WTC11 (cell line): ENCODE results near the gene MMP24OS. TPM values are rescaled to one million over a fixed set of nuclear protein-coding genes. Genes with fewer than 3 reads are reported as not detected.

Source experiments
- ATAC-seq: fragments of 200-7000 bp; cut with Tn5 transposase; 2 replicates; pipeline ENCODE4 v1.10.0; 2021; ENCODE audit warnings: mild to moderate bottlenecking, moderate library complexity
- CTCF ChIA-PET: fragments of 300-600 bp; sonication (Branson Sonifier 250); formaldehyde crosslinking; loops from one replicate; lab custom pipeline; 2021; ENCODE audit warnings: antibody characterized with exemption; lab: Charles Lee
- POLR2A ChIA-PET: fragments of 350-600 bp; sonication (Branson Sonifier 250); formaldehyde crosslinking; loops from one replicate; lab custom pipeline; 2021; ENCODE audit warnings: antibody characterized with exemption; lab: Charles Lee
- DNase-seq: peaks from one replicate; pipeline ENCODE4 v3.0.0; 2021; ENCODE audit warnings: low spot score
- H3K27ac Mint-ChIP-seq: 2 replicates; pipeline ENCODE4 v1.8.0; 2021; ENCODE audit warnings: mixed read lengths
- H3K27me3 Mint-ChIP-seq: 2 replicates; pipeline ENCODE4 v1.8.0; 2021; ENCODE audit warnings: low read depth, mild to moderate bottlenecking, moderate library complexity, mixed read lengths
- H3K36me3 Mint-ChIP-seq: 2 replicates; pipeline ENCODE4 v1.8.0; 2021; ENCODE audit warnings: mixed read lengths
- H3K4me1 Mint-ChIP-seq: 2 replicates; pipeline ENCODE4 v1.8.0; 2022; ENCODE audit warnings: mixed read lengths
- H3K4me3 Mint-ChIP-seq: 2 replicates; pipeline ENCODE4 v1.8.0; 2021; ENCODE audit warnings: mild to moderate bottlenecking, moderate library complexity, mixed read lengths
- H3K9me3 Mint-ChIP-seq: 2 replicates; pipeline ENCODE4 v1.8.0; 2021; ENCODE audit warnings: mixed read lengths
- ARID4B ChIP-seq: sonication (generic); formaldehyde crosslinking; IDR thresholded peaks from 2 replicates; pipeline ENCODE4 v1.8.0; 2023; ENCODE audit warnings: missing genetic modification reagents, mild to moderate bottlenecking, borderline replicate concordance
- ATF2 ChIP-seq: sonication (generic); formaldehyde crosslinking; IDR thresholded peaks from 2 replicates; pipeline ENCODE4 v1.8.1; 2022; ENCODE audit warnings: low read depth, missing genetic modification reagents, borderline replicate concordance
- HMGXB4 ChIP-seq: sonication (generic); formaldehyde crosslinking; IDR thresholded peaks from 2 replicates; pipeline ENCODE4 v1.8.1; 2023; ENCODE audit warnings: mild to moderate bottlenecking, moderate library complexity, missing genetic modification reagents
- IRF2 ChIP-seq: sonication (generic); formaldehyde crosslinking; IDR thresholded peaks from 2 replicates; pipeline ENCODE4 v1.8.0; 2022; ENCODE audit warnings: low read depth, missing genetic modification reagents, borderline replicate concordance
- MYBL2 ChIP-seq: sonication (generic); formaldehyde crosslinking; IDR thresholded peaks from 2 replicates; pipeline ENCODE4 v1.8.1; 2023; ENCODE audit warnings: mild to moderate bottlenecking, moderate library complexity, missing genetic modification reagents
- NFATC4 ChIP-seq: fragments of 250-450 bp; sonication (Bioruptor Pico); IDR thresholded peaks from 2 replicates; pipeline ENCODE4 v1.9.0; 2021; ENCODE audit warnings: mild to moderate bottlenecking
- OVOL2 ChIP-seq: fragments of 250-450 bp; sonication (Bioruptor Pico); IDR thresholded peaks from 2 replicates; pipeline ENCODE4 v1.9.0; 2021; ENCODE audit warnings: mild to moderate bottlenecking, borderline replicate concordance
- PREB ChIP-seq: sonication (generic); formaldehyde crosslinking; IDR thresholded peaks from 2 replicates; pipeline ENCODE4 v1.8.1; 2022; ENCODE audit warnings: mild to moderate bottlenecking, missing genetic modification reagents, moderate library complexity, borderline replicate concordance
- SMAD3 ChIP-seq: sonication (generic); formaldehyde crosslinking; IDR thresholded peaks from 2 replicates; pipeline ENCODE4 v1.8.0; 2022; ENCODE audit warnings: missing genetic modification reagents, mild to moderate bottlenecking, borderline replicate concordance
- ZNF121 ChIP-seq: sonication (generic); formaldehyde crosslinking; IDR thresholded peaks from 2 replicates; pipeline ENCODE4 v1.8.0; 2023; ENCODE audit warnings: missing genetic modification reagents
- ZNF219 ChIP-seq: sonication (generic); formaldehyde crosslinking; IDR thresholded peaks from 2 replicates; pipeline ENCODE4 v1.8.0; 2023; ENCODE audit warnings: missing genetic modification reagents, mild to moderate bottlenecking, borderline replicate concordance
- ZNF423 ChIP-seq: fragments of 250-450 bp; sonication (Bioruptor Pico); IDR thresholded peaks from 2 replicates; pipeline ENCODE4 v2.1.2; 2022; ENCODE audit warnings: mild to moderate bottlenecking, moderate library complexity
- total RNA-seq: library from RNA; stranded (reverse); gene quantifications from 3 replicates; pipeline ENCODE4 v1.2.3, GENCODE V29; 2021
- TF ChIP-seq, protein P1 (sequence below): sonication (generic); formaldehyde crosslinking; IDR thresholded peaks from 2 replicates; pipeline ENCODE4 v1.8.1; 2023; ENCODE audit warnings: mild to moderate bottlenecking, missing genetic modification reagents, borderline replicate concordance

Gene MMP24OS
- total RNA-seq, 1 experiment from 2014 or later = 50.6 TPM

GRCh38 chr20:35285806-35286076 is 7.8 kb upstream of the MMP24OS start (continued):
- no peak for TF ChIP-seq ARID4B (CRISPR knock-in tag)
- no peak for TF ChIP-seq ATF2
- TF ChIP-seq, protein P1, sequence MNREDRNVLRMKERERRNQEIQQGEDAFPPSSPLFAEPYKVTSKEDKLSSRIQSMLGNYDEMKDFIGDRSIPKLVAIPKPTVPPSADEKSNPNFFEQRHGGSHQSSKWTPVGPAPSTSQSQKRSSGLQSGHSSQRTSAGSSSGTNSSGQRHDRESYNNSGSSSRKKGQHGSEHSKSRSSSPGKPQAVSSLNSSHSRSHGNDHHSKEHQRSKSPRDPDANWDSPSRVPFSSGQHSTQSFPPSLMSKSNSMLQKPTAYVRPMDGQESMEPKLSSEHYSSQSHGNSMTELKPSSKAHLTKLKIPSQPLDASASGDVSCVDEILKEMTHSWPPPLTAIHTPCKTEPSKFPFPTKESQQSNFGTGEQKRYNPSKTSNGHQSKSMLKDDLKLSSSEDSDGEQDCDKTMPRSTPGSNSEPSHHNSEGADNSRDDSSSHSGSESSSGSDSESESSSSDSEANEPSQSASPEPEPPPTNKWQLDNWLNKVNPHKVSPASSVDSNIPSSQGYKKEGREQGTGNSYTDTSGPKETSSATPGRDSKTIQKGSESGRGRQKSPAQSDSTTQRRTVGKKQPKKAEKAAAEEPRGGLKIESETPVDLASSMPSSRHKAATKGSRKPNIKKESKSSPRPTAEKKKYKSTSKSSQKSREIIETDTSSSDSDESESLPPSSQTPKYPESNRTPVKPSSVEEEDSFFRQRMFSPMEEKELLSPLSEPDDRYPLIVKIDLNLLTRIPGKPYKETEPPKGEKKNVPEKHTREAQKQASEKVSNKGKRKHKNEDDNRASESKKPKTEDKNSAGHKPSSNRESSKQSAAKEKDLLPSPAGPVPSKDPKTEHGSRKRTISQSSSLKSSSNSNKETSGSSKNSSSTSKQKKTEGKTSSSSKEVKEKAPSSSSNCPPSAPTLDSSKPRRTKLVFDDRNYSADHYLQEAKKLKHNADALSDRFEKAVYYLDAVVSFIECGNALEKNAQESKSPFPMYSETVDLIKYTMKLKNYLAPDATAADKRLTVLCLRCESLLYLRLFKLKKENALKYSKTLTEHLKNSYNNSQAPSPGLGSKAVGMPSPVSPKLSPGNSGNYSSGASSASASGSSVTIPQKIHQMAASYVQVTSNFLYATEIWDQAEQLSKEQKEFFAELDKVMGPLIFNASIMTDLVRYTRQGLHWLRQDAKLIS (CRISPR knock-in tag) = no peak
- TF ChIP-seq NFATC4 (CRISPR knock-in tag) = no peak
- no peak for TF ChIP-seq ZNF121 (CRISPR knock-in tag)
- TF ChIP-seq SMAD3 (CRISPR knock-in tag) = no peak

DNA sequence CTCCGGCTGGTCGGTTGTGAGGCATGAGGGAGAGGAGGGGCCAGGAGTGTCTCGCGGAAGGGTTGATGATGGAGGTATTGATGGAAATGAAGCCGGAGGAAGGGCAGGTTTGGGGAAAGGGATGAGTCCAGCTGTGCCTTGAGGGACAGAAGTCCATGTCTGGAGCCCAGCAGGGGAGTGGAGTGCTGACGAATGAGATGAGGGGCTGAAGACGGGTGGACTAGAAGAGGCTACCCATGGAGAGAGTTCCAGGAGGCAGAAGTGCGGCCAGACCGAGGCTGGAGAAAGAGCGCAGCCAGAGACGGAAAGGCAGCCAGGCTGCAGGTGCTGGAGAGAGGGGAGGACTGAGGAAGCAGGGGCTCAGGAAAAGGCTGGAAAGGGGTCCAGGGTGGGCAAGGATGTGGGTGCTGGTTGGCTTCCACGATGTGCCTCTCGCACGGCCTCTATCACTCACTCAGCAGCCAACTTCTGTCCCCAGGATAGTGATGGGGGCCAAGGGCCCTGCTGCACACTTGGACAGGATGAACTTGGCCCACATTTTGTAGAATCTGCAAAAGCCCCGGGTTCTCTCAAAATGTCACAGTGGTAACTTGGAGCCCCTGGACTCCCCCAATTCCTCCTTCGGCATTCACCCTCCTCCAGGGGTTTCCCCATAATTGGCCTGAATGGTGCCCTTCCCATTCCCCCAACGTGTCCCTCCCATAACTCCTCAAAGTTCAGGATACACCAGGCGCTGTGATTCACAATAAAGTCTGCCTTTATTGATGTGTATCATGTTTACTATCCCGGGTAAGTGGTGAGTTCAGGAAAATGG is 7.3 kb upstream of the MMP24OS start:
- TF ChIP-seq PREB (0 out of 2 replicates have a peak, but pooled peaks have one; percentile 59), HMGXB4 (CRISPR knock-in tag) (peak; percentile 7; the same call in 1 of the 2 replicates), MYBL2 (CRISPR knock-in tag) (no peak), OVOL2 (CRISPR knock-in tag) (no peak), IRF2 (CRISPR knock-in tag) (no peak), ZNF219 (CRISPR knock-in tag) (no peak), ZNF423 (CRISPR knock-in tag) (no peak)
- Mint-ChIP-seq H3K4me1 (peaks cover 18% of the 10 kb centered on the region), H3K27ac (peak overlapping the region; percentile 38), H3K36me3 (peaks cover 15% of the 10 kb centered on the region), H3K4me3 (peak overlapping the region; percentile 94), H3K9me3 (no peaks in the 10 kb centered on the region), H3K27me3 (no peaks in the 10 kb centered on the region; the same call in none of the 2 replicates)
- ChIA-PET CTCF (interaction anchor here (0.9 to 2.4 kb wide), 8 partner anchors 12 to 301 kb away, joined by 3 to 14 read pairs (median 5); no protein-coding TSS in a partner anchor), POLR2A (interaction anchor here (0.6 to 2.0 kb wide), 8 partner anchors 10 to 1913 kb away, joined by 3 to 12 read pairs (median 4); partner anchors contain the start of genes CEP250 and EDEM2)
- ATAC-seq (peak; percentile 5), DNase-seq (no peak)
